ENCODE data around the gene MRPS18A. TPM values are rescaled to one million over a fixed set of nuclear protein-coding genes. Genes with fewer than 3 reads are reported as not detected.

Gene MRPS18A
- total and polyA plus RNA-seq, 2 donors (not counting 3 experiments of a cell fraction or from before 2014, with no cell fraction given), result 39.8 to 83.8 TPM

DNA sequence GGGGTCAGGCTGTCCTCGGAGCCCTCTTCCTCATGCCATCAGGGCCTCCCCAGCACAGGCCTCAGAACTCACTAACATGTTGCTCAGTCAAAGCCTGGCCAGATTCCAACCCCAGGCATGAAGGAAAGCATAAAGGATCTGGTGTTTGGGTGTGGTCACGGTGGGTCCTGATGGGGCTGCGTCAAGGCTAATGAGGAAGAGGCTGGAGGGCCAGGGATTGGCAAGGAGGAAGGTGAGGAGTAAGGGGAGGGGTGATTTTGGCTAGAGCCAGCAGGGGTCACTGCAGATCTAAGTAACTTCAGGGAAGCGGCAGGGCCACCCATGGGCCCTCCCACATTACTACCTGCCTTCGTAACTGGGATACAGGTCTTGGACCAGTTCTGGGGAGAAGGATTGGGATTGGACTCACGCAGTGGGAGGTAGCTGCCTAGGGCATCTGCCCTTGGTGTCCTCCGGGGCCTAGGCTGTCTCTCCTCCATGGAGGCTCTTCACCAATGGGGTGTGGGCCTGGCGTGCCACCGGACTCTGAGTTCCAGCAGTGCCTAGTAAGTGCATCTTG is 36.2 kb upstream of the MRPS18A start:
- ChIA-PET CTCF (interaction anchor here (0.9 to 4.9 kb wide), 10 partner anchors 10 to 355 kb away, joined by 3 to 48 read pairs (median 6); partner anchors contain the start of gene VEGFA), POLR2A (no interaction called here)
- FAIRE-seq (peak; percentile 91), DNase-seq (ENCODE audit: low read depth, low spot score) (peak; percentile 56)
- Histone ChIP-seq H3K9ac (replicated peaks; ENCODE audit: extremely low read depth, insufficient read depth, low read length) (no peak overlapping the region), H3K27ac (ENCODE audit: insufficient read depth, low read depth, low read length) (no peak overlapping the region), H3K36me3 (ENCODE audit: control insufficient read depth in 2 of 2, extremely low read depth in 1 of 2, insufficient read depth in 2 of 2, low read length in 2 of 2) (no peaks in the 10 kb centered on the region), H4K20me1 (replicated peaks; ENCODE audit: control insufficient read depth, extremely low read depth, insufficient read depth, low read length) (no peaks in the 10 kb centered on the region), H3K4me1 (ENCODE audit: control insufficient read depth, extremely low read depth, insufficient read depth, low read length) (no peaks in the 10 kb centered on the region), H2AFZ (ENCODE audit: low read depth, low read length) (no peak overlapping the region), H3K27me3 (ENCODE audit: control insufficient read depth in 2 of 2, insufficient read depth in 2 of 2, low read length in 2 of 2) (no peaks in the 10 kb centered on the region), H3K4me2 (ENCODE audit: insufficient read depth, low read length) (no peak overlapping the region), H3K79me2 (ENCODE audit: control insufficient read depth, insufficient read depth, low read length) (no peaks in the 10 kb centered on the region), H3K9me3 (replicated peaks; ENCODE audit: control insufficient read depth, insufficient read depth, low read length) (no peaks in the 10 kb centered on the region), H3K4me3 (replicated peaks in 1 of 3; ENCODE audit: insufficient read depth in 1 of 3, low read depth in 1 of 3, low read length in 3 of 3) (no peak overlapping the region), H3K9me1 (replicated peaks; ENCODE audit: control insufficient read depth, extremely low read depth, insufficient read depth, low read length) (no peaks in the 10 kb centered on the region)
- no TSS peak for BruUV-seq (replicated peaks)
- dilution Hi-C loops (cut with MboI; ENCODE audit: extremely low pct_ligation_motif_present, low sequenced_read_pairs), result no loop called here
- TF ChIP-seq CTCF (IDR thresholded peaks at IDR 0.05; ENCODE audit: extremely low read depth in 1 of 2, insufficient read depth in 1 of 2, low read depth in 1 of 2, low read length in 2 of 2) (peak; percentile 61 to 73), GATA2 (IDR thresholded peaks at IDR 0.05; ENCODE audit: insufficient read depth, insufficient read length, low read depth, low read length) (no peak), POLR2A (IDR thresholded peaks at IDR 0.05; ENCODE audit: low read depth, low read length) (no peak), FOS (IDR thresholded peaks at IDR 0.05; ENCODE audit: borderline replicate concordance, insufficient read depth, low read length) (no peak), MYC (IDR thresholded peaks at IDR 0.05; ENCODE audit: low read depth, low read length) (no peak), POLR2AphosphoS5 (IDR thresholded peaks at IDR 0.05; ENCODE audit: insufficient read depth, low read depth, low read length) (no peak), EZH2 (IDR thresholded peaks at IDR 0.05; ENCODE audit: borderline replicate concordance, low read depth, low read length, severe bottlenecking) (no peak)
- TF ChIP-seq, protein P1, sequence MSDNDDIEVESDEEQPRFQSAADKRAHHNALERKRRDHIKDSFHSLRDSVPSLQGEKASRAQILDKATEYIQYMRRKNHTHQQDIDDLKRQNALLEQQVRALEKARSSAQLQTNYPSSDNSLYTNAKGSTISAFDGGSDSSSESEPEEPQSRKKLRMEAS (IDR thresholded peaks at IDR 0.05; ENCODE audit: insufficient read depth, insufficient read length), result no peak
- intact Hi-C loops (cut with micrococcal nuclease), result loop anchor here (1.0 to 2.0 kb wide), 5 partner anchors 35 to 355 kb away; partner anchors contain the start of gene VEGFA
